Measurements from ENCODE around the gene GRK4.

The GRK4 gene

GRCh38 chr4:3035249-3035648 is 71.9 kb downstream of the GRK4 start (continued):
- TF ChIP-seq TSHZ1 (tag by site-specific recombination; IDR thresholded peaks at IDR 0.05; ENCODE audit: borderline replicate concordance) (no peak), ZEB2 (tag by site-specific recombination; IDR thresholded peaks at IDR 0.05) (no peak)

- ChIA-PET CTCF (interaction anchor here (2.9 kb wide), 1 partner anchor 58 kb away, joined by 12 read pairs; no protein-coding TSS in a partner anchor), POLR2A (no interaction called here)
- H3K4me3 ChIP-seq (ENCODE audit: low read depth, low read length) = no peak overlapping the region
- H3K27ac ChIP-seq (ENCODE audit: extremely low read depth, low read depth, low read length) = no peak overlapping the region
- no peaks in the 10 kb centered on the region for H3K4me1 ChIP-seq (ENCODE audit: control insufficient read depth, insufficient read depth, low read length)
- no peaks in the 10 kb centered on the region for H3K9me3 ChIP-seq (ENCODE audit: control insufficient read depth, insufficient read depth, low read depth, low read length)
- no peaks in the 10 kb centered on the region for H3K36me3 ChIP-seq (ENCODE audit: control insufficient read depth in 2 of 2, insufficient read depth in 1 of 2, low read length in 2 of 2)
- TF ChIP-seq ZNF391 (tag by site-specific recombination; IDR thresholded peaks at IDR 0.05; ENCODE audit: borderline replicate concordance, low read depth) (no peak), ZNF19 (tag by site-specific recombination; IDR thresholded peaks at IDR 0.05; ENCODE audit: low read depth) (no peak), ZNF114 (tag by site-specific recombination; IDR thresholded peaks at IDR 0.05) (no peak), ZNF354C (tag by site-specific recombination; IDR thresholded peaks at IDR 0.05; ENCODE audit: borderline replicate concordance, low read depth) (no peak), ZBTB6 (tag by site-specific recombination; IDR thresholded peaks at IDR 0.05) (no peak), KLF8 (tag by site-specific recombination; IDR thresholded peaks at IDR 0.05) (no peak), ZNF623 (tag by site-specific recombination; IDR thresholded peaks at IDR 0.05) (no peak), REST (tag by site-specific recombination; IDR thresholded peaks at IDR 0.05) (no peak), EGR2 (tag by site-specific recombination; IDR thresholded peaks at IDR 0.05; ENCODE audit: low read depth) (no peak), BCL11B (tag by site-specific recombination; IDR thresholded peaks at IDR 0.05; ENCODE audit: low read depth) (no peak), MEIS1 (CRISPR knock-in tag; IDR thresholded peaks at IDR 0.05; ENCODE audit: borderline replicate concordance) (no peak), ZNF510 (tag by site-specific recombination; IDR thresholded peaks at IDR 0.05; ENCODE audit: insufficient replicate concordance) (no peak), ZNF433 (tag by site-specific recombination; IDR thresholded peaks at IDR 0.05; ENCODE audit: low read depth) (no peak), ZNF26 (tag by site-specific recombination; IDR thresholded peaks at IDR 0.05) (no peak), ZNF558 (tag by site-specific recombination; IDR thresholded peaks at IDR 0.05) (no peak), KLF10 (tag by site-specific recombination; IDR thresholded peaks at IDR 0.05) (no peak), ZNF473 (tag by site-specific recombination; IDR thresholded peaks at IDR 0.05) (no peak)
These were observed 72.3 kb downstream of the GRK4 start for GRCh38 chr4:3035674-3036073.

Measured in HEK293 (cell line).